Gastrocnemius medialis (tissue), 4 donors: ENCODE data around the gene AGPAT3. TPM values are rescaled to one million over a fixed set of nuclear protein-coding genes. Genes with fewer than 3 reads are reported as not detected.

ENCODE experiments used
- ATAC-seq, 2 donors: fragments of 150-250 bp; one replicate each; pipeline ENCODE4 v1.9.1; 2016
- DNase-seq, 2 donors: peaks; one replicate each; pipeline ENCODE4 v3.0.0-alpha.2; 2019
- H3K27ac ChIP-seq, 4 donors: fragments of 200-600 bp; sonication (generic); 1 replicate in 1 of 4; 2 replicates in 3 of 4; pipeline ENCODE4 v1.5.1; 2016 to 2018; ENCODE audit warnings: mild to moderate bottlenecking in 2 of 4, moderate library complexity in 1 of 4
- H3K27me3 ChIP-seq, 3 donors: fragments of 200-600 bp; sonication (generic) in 2 of 3; 1 replicate in 1 of 3; 2 replicates in 2 of 3; pipeline versions ENCODE4 v1.5.1 to v1.6.0; 2016 to 2019; ENCODE audit warnings: mild to moderate bottlenecking in 1 of 3, moderate library complexity in 1 of 3
- H3K36me3 ChIP-seq, 2 donors: fragments of 200-600 bp; sonication (generic) in 1 of 2; one replicate each; pipeline ENCODE4 v1.5.1; 2017 to 2018
- H3K4me1 ChIP-seq, 2 donors: fragments of 200-600 bp; sonication (generic) in 1 of 2; one replicate each; pipeline ENCODE4 v1.5.1; 2016 to 2017; ENCODE audit warnings: mild to moderate bottlenecking in 2 of 2
- H3K4me3 ChIP-seq, 4 donors: fragments of 200-600 bp; sonication (generic) in 3 of 4; 1 replicate in 1 of 4; 2 replicates in 3 of 4; pipeline ENCODE4 v1.5.1; 2016 to 2019; ENCODE audit warnings: mild to moderate bottlenecking in 2 of 4
- H3K9me3 ChIP-seq, 3 donors: fragments of 200-600 bp; sonication (generic) in 2 of 3; 1 replicate in 1 of 3; 2 replicates in 2 of 3; pipeline ENCODE4 v1.5.1; 2016 to 2019
- POLR2A ChIP-seq, 2 donors: fragments of 450-650 bp; IDR thresholded peaks; one replicate each; pipeline ENCODE4 v1.6.1; 2017; ENCODE audit warnings: antibody characterized with exemption in 2 of 2, mild to moderate bottlenecking in 2 of 2, moderate library complexity in 2 of 2
- in situ Hi-C, 4 donors: fragments of 200-750 bp; cut with MboI; loops; one replicate each; pipeline versions ENCODE4 v1.15.0 to v1.8.0; 2017; ENCODE audit warnings: low sequenced_read_pairs in 4 of 4
- intact Hi-C: fragments of 100-400 bp; cut with DNase I; formaldehyde crosslinking; loops from one replicate; pipeline ENCODE4 v1.15.1; 2023; ENCODE audit warnings: low total_unique reads
- total RNA-seq, 4 donors: library from RNA; depleted of rRNA; stranded (reverse); fragments of >200 nt; gene quantifications; one replicate each; pipeline versions ENCODE4 v1.1.0 to v1.2.3, GENCODE V29; 2016
- TF ChIP-seq, protein P1 (sequence below), 5 experiments: fragments of 450-650 bp in 3 of 5; fragments of 200-600 bp in 2 of 5; sonication (generic) in 2 of 5; IDR thresholded peaks in 4 of 5; conservative IDR thresholded peaks in 1 of 5; 1 replicate in 4 of 5; 2 replicates in 1 of 5; pipeline ENCODE4 v1.5.1; 2016 to 2019; ENCODE audit warnings: antibody characterized with exemption in 5 of 5, mild to moderate bottlenecking in 3 of 5, moderate library complexity in 3 of 5

The AGPAT3 gene
- total RNA-seq, 4 donors from 2014 or later = 44.2 to 102 (median 59.3) TPM

DNA sequence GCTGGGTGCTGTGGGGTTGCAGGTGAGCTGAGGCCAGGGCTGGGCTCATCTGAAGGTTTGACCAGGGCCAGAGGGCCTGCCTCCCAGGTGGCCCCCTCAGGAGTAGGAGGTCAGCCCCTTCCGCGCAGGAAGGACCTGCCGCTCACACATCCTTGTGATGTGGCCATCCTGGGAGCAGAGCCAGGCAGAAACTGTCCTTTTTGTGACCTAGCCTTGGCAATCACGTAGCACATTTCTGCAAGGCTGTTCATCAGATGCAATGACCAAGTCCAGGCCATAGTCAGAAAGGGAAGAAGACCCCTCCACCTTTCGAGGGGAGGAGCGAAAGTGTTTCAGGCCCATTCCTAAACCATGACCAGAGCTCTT is 91.6 kb downstream of the AGPAT3 start:
- DNase-seq (peak; percentile 47 to 81), ATAC-seq (peak; percentile 28 to 54)
- H3K4me3 ChIP-seq = no peak overlapping the region
- intact Hi-C loops (no loop called here), in situ Hi-C loops (no loop called here)
- H3K4me1 ChIP-seq = peaks cover 39 to 46% of the 10 kb centered on the region in 2 donors
- H3K36me3 ChIP-seq = peaks cover 0 to 12% of the 10 kb centered on the region in 2 donors
- H3K9me3 ChIP-seq = no peaks in the 10 kb centered on the region
- TF ChIP-seq, protein P1, sequence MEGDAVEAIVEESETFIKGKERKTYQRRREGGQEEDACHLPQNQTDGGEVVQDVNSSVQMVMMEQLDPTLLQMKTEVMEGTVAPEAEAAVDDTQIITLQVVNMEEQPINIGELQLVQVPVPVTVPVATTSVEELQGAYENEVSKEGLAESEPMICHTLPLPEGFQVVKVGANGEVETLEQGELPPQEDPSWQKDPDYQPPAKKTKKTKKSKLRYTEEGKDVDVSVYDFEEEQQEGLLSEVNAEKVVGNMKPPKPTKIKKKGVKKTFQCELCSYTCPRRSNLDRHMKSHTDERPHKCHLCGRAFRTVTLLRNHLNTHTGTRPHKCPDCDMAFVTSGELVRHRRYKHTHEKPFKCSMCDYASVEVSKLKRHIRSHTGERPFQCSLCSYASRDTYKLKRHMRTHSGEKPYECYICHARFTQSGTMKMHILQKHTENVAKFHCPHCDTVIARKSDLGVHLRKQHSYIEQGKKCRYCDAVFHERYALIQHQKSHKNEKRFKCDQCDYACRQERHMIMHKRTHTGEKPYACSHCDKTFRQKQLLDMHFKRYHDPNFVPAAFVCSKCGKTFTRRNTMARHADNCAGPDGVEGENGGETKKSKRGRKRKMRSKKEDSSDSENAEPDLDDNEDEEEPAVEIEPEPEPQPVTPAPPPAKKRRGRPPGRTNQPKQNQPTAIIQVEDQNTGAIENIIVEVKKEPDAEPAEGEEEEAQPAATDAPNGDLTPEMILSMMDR (IDR thresholded peaks at IDR 0.05 in 4 of 5, conservative IDR thresholded peaks at IDR 0.05 in 1 of 5) = no peak
- no peak for TF ChIP-seq POLR2A (IDR thresholded peaks at IDR 0.05)
- no peaks in the 10 kb centered on the region for H3K27me3 ChIP-seq
- H3K27ac ChIP-seq = peak overlapping the region; percentile 17 to 91 (median 74)

DNA sequence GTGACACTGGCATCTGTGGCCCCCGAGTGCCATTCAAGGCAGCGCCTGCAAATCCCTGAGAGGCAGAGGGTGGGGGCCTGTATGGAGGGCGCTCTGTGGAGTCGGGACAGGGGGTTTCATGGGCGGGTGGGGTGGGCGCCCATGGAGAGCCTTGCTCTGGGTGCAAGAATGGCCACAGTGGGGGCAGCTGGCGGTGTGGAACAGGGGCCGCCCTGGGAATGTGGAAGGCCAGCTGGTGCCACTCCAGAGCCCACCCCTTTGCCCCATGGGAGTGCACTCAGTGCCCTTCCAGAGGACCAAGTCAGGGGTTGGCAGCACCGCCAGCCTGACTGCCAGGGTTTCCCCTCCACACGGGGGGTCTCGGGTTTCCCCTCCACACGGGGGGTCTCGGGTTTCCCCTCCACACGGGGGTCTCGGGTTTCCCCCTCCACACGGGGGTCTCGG is 92.1 kb downstream of the AGPAT3 start:
- Histone ChIP-seq H3K9me3 (no peaks in the 10 kb centered on the region), H3K4me1 (peaks cover 39 to 46% of the 10 kb centered on the region in 2 donors), H3K4me3 (no peak overlapping the region), H3K27ac (peak overlapping the region in 2 of 4 donors; percentile 40 to 91), H3K36me3 (peaks cover 0 to 12% of the 10 kb centered on the region in 2 donors), H3K27me3 (no peaks in the 10 kb centered on the region)
- intact Hi-C loops (no loop called here), in situ Hi-C loops (no loop called here)
- ATAC-seq (no peak), DNase-seq (no peak)
- no peak for TF ChIP-seq POLR2A (IDR thresholded peaks at IDR 0.05)
- TF ChIP-seq, protein P1 (IDR thresholded peaks at IDR 0.05 in 4 of 5, conservative IDR thresholded peaks at IDR 0.05 in 1 of 5) = no peak

DNA sequence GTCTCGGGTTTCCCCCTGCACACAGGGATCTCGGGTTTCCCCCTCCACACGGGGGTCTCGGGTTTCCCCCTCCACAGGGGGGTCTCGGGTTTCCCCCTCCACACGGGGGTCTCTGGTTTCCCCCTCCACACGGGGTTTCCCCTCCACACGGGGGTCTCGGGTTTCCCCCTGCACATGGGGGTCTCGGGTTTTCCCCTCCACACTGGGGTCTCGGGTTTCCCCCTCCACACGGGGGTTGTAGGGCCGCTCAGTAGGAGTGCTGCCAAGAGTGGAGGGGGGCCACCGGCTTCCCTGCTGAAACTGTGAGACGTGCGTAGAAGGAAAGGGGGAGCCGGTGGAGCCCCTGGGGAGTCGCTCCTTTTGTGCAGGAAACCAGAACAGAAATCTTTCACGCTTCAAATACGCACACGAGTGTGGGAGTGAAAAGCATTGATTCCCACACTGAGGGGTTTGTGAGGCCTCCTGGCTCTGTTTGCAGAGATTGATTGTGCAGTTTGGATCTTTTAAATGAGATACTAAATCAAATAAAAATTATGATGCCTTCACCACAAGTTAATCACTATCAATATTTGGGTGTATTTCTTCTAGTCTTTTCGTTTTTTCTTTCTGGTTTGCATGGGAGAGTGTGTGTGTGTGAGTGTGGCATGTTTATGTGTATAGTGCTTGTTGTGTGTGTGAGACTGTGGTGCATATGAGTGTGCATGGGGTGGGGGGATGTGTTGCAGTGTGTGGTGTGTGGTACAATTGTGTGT is 92.8 kb downstream of the AGPAT3 start:
- TF ChIP-seq, protein P1 (IDR thresholded peaks at IDR 0.05 in 4 of 5, conservative IDR thresholded peaks at IDR 0.05 in 1 of 5) = no peak
- no peak overlapping the region for H3K27ac ChIP-seq
- no peaks in the 10 kb centered on the region for H3K27me3 ChIP-seq
- no peak overlapping the region for H3K4me3 ChIP-seq
- no peak for ATAC-seq
- peaks cover 0 to 12% of the 10 kb centered on the region in 2 donors for H3K36me3 ChIP-seq
- H3K9me3 ChIP-seq = no peaks in the 10 kb centered on the region
- in situ Hi-C loops = no loop called here
- DNase-seq = no peak
- H3K4me1 ChIP-seq = peaks cover 35 to 40% of the 10 kb centered on the region in 2 donors
- intact Hi-C loops = no loop called here

DNA sequence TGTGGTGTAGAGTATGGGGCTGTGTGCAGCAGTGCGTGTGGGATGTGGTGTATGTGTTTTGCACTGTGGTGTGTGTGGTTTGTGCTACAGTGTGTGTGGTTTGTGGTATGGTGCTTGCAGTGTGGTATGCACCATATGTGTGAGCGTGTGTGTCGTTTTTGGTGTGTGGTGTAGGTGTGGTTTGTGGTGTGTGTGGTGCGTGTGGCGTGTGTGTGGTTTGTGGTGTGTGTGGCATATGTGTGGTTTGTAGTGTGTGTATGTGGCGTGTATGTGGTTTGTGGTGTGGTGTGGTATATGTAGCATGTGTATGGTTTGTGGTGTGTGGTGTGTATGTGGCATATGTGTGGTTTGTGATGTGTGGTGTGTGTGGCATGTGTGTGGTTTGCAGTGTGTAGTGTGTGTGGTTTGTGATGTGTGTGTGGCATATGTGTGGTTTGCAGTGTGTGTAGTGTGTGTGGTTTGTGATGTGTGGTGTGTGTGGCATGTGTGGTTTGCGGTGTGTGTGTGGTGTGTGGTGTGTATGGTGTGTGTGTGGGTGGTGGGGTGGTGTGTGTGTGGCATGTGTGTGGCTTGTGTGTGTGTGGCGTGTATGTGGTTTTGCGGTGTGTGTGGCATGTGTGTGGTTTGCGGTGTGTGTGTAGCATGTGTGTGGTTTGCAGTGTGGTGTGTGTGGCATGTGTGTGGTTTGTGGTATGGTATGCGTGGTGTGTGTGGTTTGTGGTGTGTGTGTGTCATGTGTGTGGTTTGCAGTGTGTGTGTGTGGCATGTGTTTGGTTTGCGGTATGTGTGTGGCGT is 93.5 kb downstream of the AGPAT3 start:
- DNase-seq (no peak), ATAC-seq (no peak)
- in situ Hi-C loops = no loop called here
- peaks cover 28 to 34% of the 10 kb centered on the region in 2 donors for H3K4me1 ChIP-seq
- intact Hi-C loops = no loop called here
- TF ChIP-seq, protein P1 (IDR thresholded peaks at IDR 0.05 in 4 of 5, conservative IDR thresholded peaks at IDR 0.05 in 1 of 5) = no peak
- no peak for TF ChIP-seq POLR2A (IDR thresholded peaks at IDR 0.05)
- no peak overlapping the region for H3K27ac ChIP-seq
- H3K36me3 ChIP-seq = peaks cover 0 to 12% of the 10 kb centered on the region in 2 donors
- no peak overlapping the region for H3K4me3 ChIP-seq
- no peaks in the 10 kb centered on the region for H3K27me3 ChIP-seq
- H3K9me3 ChIP-seq = no peaks in the 10 kb centered on the region
